Head of caudate nucleus (tissue), 42 donors: ENCODE results near the gene SMARCB1.
A peak's percentile ranks its signal among the peaks of the same experiment; 100 is the strongest.

Experiments used
- DNase-seq, 42 donors: peaks; one replicate each; pipeline versions ENCODE4 v3.0.0 to v3.0.0-alpha.2; 2020 to 2021; ENCODE audit warnings: mixed read lengths in 7 of 42
- intact Hi-C: fragments of 100-400 bp; cut with DNase I; formaldehyde crosslinking; loops from one replicate; pipeline ENCODE4 v1.15.0; 2022

The SMARCB1 gene

GRCh38 chr22:23791738-23792645 is 5.2 kb downstream of the SMARCB1 start:
- intact Hi-C loops: no loop called here
- no peak for DNase-seq

DNA sequence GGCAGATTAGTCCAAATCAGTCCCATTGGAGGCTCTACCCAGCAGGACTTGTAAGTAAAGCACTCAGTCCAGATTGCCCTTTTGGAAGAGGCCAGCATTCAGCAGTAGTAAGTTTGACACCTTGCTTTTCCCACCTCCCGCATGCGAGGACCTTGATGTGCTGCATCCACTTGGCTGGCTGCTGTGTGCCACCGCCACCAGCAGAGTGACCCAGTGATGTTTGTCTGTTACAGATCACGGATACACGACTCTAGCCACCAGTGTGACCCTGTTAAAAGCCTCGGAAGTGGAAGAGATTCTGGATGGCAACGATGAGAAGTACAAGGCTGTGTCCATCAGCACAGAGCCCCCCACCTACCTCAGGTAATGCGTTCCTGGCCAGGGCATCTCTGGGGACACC is 6.6 kb downstream of the SMARCB1 start:
- intact Hi-C loops: no loop called here
- DNase-seq: no peak

DNA sequence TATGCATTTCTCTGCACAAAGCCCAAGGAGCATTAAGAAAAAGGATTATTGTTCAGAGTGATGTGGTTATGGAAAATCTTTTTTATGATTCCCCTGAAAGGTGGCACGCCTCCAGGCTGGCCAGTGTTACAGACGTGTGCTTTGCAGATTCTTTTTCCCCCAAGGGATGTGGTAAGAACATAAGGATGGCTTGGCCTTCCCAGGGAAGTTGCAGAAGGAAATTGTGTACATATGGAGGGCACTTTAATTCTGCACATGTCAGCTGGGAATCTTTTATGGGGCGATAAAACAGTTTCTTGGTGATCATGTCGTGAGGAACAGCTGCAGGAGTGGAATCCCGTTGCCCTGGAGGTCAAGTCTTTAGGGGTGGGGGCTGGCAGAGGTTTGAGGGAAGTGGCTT is 9.7 kb downstream of the SMARCB1 start:
- intact Hi-C loops: no loop called here
- DNase-seq: no peak

- DNase-seq: no peak
- intact Hi-C loops: no loop called here
These were observed 13.8 kb downstream of the SMARCB1 start for GRCh38 chr22:23800297-23801237.

- no peak for DNase-seq
- intact Hi-C loops: no loop called here
These were observed 14.6 kb downstream of the SMARCB1 start for GRCh38 chr22:23801238-23801821.

DNA sequence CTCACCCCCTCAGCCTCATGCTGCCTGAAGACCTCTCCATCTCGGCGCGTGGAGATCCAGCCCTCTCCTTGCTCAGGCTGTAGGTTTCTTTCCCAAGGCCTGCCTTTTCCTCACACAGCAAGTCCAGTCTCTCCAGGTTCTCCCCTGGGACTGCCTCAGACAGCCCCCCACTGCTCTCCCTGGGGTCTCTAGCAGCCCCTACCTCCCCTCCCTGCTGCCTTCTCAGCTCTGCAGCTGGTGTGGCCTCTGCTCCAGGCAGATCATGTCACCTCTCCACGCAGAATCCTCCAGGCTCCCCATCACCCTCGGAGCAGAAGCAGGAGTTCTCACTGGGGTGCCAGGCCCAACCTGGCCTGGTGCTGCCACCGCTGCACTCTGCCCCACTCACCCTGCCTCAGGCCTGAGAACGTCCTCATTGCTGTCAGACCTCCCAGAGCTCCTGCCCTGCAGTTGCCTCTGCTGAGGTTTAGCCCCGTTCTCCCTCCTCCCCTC is 15.2 kb downstream of the SMARCB1 start:
- intact Hi-C loops: no loop called here
- no peak for DNase-seq

DNA sequence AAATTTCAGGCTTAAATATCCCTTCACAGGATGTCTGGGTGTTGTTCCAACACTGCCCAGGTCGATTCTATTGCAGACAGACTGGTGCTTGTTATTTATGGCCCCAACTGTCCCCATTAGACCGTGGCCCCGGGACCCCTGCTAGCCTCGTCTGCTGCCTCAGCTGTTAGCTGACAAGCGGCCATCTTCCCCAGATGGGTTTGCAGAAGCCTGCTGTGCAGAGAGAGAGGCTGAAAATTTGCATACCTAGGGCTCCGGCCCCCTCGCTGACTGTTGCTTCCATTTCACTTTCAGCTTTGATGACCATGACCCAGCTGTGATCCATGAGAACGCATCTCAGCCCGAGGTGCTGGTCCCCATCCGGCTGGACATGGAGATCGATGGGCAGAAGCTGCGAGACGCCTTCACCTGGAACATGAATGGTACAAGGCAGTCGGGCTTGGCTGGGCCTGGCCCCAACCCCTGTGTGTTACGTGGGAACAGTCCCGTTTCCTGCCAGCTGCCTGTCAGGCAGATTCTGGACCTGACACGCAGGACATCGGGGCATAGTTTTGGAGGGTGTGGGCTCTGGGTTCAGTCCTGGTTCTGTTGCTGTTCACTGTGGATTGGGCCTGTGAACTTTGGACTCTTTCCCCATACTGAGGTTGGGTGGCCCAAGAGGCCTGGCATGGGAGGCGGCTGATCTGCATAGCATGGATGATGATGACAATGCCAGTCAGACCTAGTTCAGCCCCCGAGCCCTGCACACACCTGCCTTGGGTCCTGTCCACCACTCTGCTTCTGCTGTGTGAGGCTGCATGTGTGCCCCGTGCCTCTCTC is 16.4 kb downstream of the SMARCB1 start:
- intact Hi-C loops: no loop called here
- no peak for DNase-seq

GRCh38 chr22:23804781-23805291 is 18.1 kb downstream of the SMARCB1 start:
- intact Hi-C loops: no loop called here

GRCh38 chr22:23806837-23807236 is 20.1 kb downstream of the SMARCB1 start:
- no peak for DNase-seq
- intact Hi-C loops: no loop called here

More at GRCh38 chr22:23804781-23805291, 18.1 kb downstream of the SMARCB1 start:
- peak in 2 of 42 donors; percentile 20 to 43 for DNase-seq

DNA sequence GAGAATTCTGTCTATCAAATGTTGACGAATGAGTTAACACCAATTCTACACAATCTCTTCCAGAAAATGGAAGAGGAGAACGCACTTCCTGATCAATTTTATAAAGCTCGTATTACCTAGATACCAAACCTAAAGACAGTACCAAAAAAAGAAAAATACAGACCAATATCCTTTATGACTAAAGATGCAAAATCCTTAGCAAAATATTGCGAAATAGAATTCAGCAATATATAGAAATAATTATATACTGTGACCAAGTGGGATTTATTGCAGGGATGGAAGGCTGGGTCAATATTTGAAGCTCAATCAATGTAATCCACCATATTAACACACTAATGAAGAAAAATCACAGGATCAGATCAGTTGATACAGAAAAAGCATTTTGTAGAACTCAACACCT is 25.6 kb downstream of the SMARCB1 start:
- intact Hi-C loops: no loop called here
- no peak for DNase-seq

- intact Hi-C loops: no loop called here
- no peak for DNase-seq
These were observed 28.9 kb downstream of the SMARCB1 start for GRCh38 chr22:23815541-23816155.

GRCh38 chr22:23816156-23816976 is 29.6 kb downstream of the SMARCB1 start:
- intact Hi-C loops: no loop called here
- peak in 31 of 42 donors; percentile 32 to 86 (median 59) for DNase-seq

DNA sequence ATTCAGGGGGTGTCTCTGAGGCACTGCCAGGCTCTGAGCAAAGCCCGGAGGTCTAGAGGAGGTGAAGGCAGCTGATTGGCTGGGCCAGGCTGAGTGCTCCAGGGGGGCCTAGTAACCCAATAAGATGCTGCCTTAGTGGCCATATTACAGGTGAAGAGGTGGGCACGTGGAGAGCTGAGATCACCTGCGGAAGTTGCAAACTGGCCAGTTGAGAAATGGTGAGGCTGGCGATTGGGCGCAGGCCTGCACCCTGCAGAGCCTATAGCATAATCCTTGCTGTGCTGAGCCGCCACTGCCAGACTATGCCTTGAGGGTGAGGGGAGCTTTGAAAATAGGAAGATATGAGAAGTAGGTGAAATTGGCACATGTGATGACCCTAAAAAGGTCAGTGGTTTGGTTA is 30.4 kb downstream of the SMARCB1 start:
- DNase-seq: no peak
- intact Hi-C loops: no loop called here

- no peak for DNase-seq
- intact Hi-C loops: no loop called here
These were observed 31.8 kb downstream of the SMARCB1 start for GRCh38 chr22:23818541-23818940.

GRCh38 chr22:23820748-23821211 is 34.0 kb downstream of the SMARCB1 start:
- intact Hi-C loops: no loop called here
- DNase-seq: no peak

DNA sequence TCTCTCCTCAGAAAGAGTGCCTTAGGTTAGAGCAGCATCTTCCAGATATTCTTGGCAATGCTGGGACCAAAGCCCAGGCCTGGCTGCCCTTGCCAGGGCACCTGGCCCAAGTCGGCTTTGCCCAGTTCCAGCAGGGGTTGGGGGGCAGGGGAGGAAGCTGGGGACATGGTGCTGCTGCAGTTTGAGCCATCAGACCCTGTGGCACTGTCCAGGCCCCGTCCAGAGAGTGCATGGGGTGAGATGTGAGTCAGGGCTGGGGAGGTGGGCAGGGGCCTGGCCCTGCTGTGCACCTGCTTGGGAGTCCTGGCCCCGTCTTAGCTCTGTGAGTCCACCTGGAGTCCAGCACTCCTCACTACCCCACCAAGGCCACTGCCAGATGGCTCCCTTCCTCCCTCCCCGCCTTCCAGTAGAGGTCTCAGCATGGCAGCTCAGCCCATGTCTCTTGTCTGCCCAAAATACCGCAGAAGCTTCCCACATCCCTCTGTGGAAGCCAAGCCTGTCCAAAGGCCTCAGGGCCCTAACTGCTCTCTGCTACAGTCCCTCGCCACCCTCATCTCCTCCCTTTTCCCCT is 35.4 kb downstream of the SMARCB1 start:
- peak in 8 of 42 donors; percentile 30 to 60 (median 46) for DNase-seq
- intact Hi-C loops: no loop called here
